ENCODE results near the gene VASN. TPM values are rescaled to one million over a fixed set of nuclear protein-coding genes. Genes with fewer than 3 reads are reported as not detected.
"Not testable (repeated sequence)": the region's sequence is repeated elsewhere in the genome, so short reads cannot be mapped to it uniquely, and the experiment has no call there.

Gene VASN
- total RNA-seq, 1 experiment from 2014 or later, result 5.4 TPM

- intact Hi-C loops (cut with micrococcal nuclease; ENCODE audit: unreplicated experiment), result loop anchor here (10.0 kb wide), 1 partner anchor 138 kb away; no protein-coding TSS in a partner anchor
- BruUV-seq (replicated peaks), result no TSS peak
These were observed 38.9 kb upstream of the VASN start for GRCh38 chr16:4332623-4333307.

GRCh38 chr16:4333308-4333638 is 38.4 kb upstream of the VASN start:
- CTCF ChIA-PET, result interaction anchor here (0.6 kb wide), 1 partner anchor 47 kb away, joined by 7 read pairs; no protein-coding TSS in a partner anchor
- peaks cover 6% of the 10 kb centered on the region for H3K4me1 ChIP-seq (ENCODE audit: insufficient read depth, low read length, poor library complexity, severe bottlenecking)
- H3K27ac ChIP-seq (ENCODE audit: low read depth, low read length, poor library complexity, severe bottlenecking), result no peak overlapping the region
- H3K27me3 ChIP-seq (replicated peaks; ENCODE audit: insufficient read depth, low read depth, low read length, poor library complexity), result no peaks in the 10 kb centered on the region
- DNase-seq (ENCODE audit: low spot score), result no peak
- peaks cover 5% of the 10 kb centered on the region for H3K36me3 ChIP-seq (ENCODE audit: insufficient read depth, low read length, poor library complexity, severe bottlenecking)
- no peak overlapping the region for H3K4me3 ChIP-seq (ENCODE audit: low read depth, low read length, poor library complexity, severe bottlenecking)
- POLR2A ChIA-PET (ENCODE audit: low non-redundant PET), result no interaction called here
- TF ChIP-seq EZH2 (IDR thresholded peaks at IDR 0.05; ENCODE audit: borderline replicate concordance, low read depth, low read length, poor library complexity, severe bottlenecking), result no peak
- no peak for TF ChIP-seq CTCF (conservative IDR thresholded peaks at IDR 0.05; ENCODE audit: low read depth, low read length)
- no TSS peak for BruUV-seq (replicated peaks)
- H3K9me3 ChIP-seq (ENCODE audit: low read depth, low read length, poor library complexity, severe bottlenecking), result no peaks in the 10 kb centered on the region
- intact Hi-C loops (cut with micrococcal nuclease; ENCODE audit: unreplicated experiment), result loop anchor here (10.0 kb wide), 1 partner anchor 138 kb away; no protein-coding TSS in a partner anchor

More at GRCh38 chr16:4332623-4333307, 38.9 kb upstream of the VASN start:
- POLR2A ChIA-PET (ENCODE audit: low non-redundant PET), result no interaction called here
- CTCF ChIA-PET, result interaction anchor here (0.6 kb wide), 1 partner anchor 47 kb away, joined by 7 read pairs; no protein-coding TSS in a partner anchor
- H3K36me3 ChIP-seq (ENCODE audit: insufficient read depth, low read length, poor library complexity, severe bottlenecking), result peaks cover under 1% of the 10 kb centered on the region
- TF ChIP-seq EZH2 (IDR thresholded peaks at IDR 0.05; ENCODE audit: borderline replicate concordance, low read depth, low read length, poor library complexity, severe bottlenecking) (no peak), CTCF (conservative IDR thresholded peaks at IDR 0.05; ENCODE audit: low read depth, low read length) (no peak)
- H3K9me3 ChIP-seq (ENCODE audit: low read depth, low read length, poor library complexity, severe bottlenecking), result no peaks in the 10 kb centered on the region
- H3K27me3 ChIP-seq (replicated peaks; ENCODE audit: insufficient read depth, low read depth, low read length, poor library complexity), result no peaks in the 10 kb centered on the region
- peaks cover 11% of the 10 kb centered on the region for H3K4me1 ChIP-seq (ENCODE audit: insufficient read depth, low read length, poor library complexity, severe bottlenecking)
- H3K4me3 ChIP-seq (ENCODE audit: low read depth, low read length, poor library complexity, severe bottlenecking), result no peak overlapping the region
- no peak for DNase-seq (ENCODE audit: low spot score)
- H3K27ac ChIP-seq (ENCODE audit: low read depth, low read length, poor library complexity, severe bottlenecking), result no peak overlapping the region

GRCh38 chr16:4333714-4334113 is 37.9 kb upstream of the VASN start:
- CTCF ChIA-PET, result interaction anchor here (0.6 kb wide), 1 partner anchor 46 kb away, joined by 7 read pairs; no protein-coding TSS in a partner anchor
- H3K4me3 ChIP-seq (ENCODE audit: low read depth, low read length, poor library complexity, severe bottlenecking); BruUV-seq (replicated peaks); H3K36me3 ChIP-seq (ENCODE audit: insufficient read depth, low read length, poor library complexity, severe bottlenecking); H3K27ac ChIP-seq (ENCODE audit: low read depth, low read length, poor library complexity, severe bottlenecking); H3K4me1 ChIP-seq (ENCODE audit: insufficient read depth, low read length, poor library complexity, severe bottlenecking); H3K27me3 ChIP-seq (replicated peaks; ENCODE audit: insufficient read depth, low read depth, low read length, poor library complexity); DNase-seq (ENCODE audit: low spot score); POLR2A ChIA-PET (ENCODE audit: low non-redundant PET); H3K9me3 ChIP-seq (ENCODE audit: low read depth, low read length, poor library complexity, severe bottlenecking): not testable (repeated sequence)
- intact Hi-C loops (cut with micrococcal nuclease; ENCODE audit: unreplicated experiment), result loop anchor here (10.0 kb wide), 1 partner anchor 139 kb away; no protein-coding TSS in a partner anchor

Measured in A673 (cell line).